Measurements from ENCODE around the gene PGM1. TPM values are rescaled to one million over a fixed set of nuclear protein-coding genes. Genes with fewer than 3 reads are reported as not detected.

Gene PGM1
- total and polyA plus RNA-seq, 2 of the 13 experiments (the other 11 are each of a cell fraction or from before 2014, with no cell fraction given) = 51.6 to 105 TPM

- no peak for TF ChIP-seq ZNF318 (CRISPR knock-in tag; IDR thresholded peaks at IDR 0.05)
- TF ChIP-seq LBX2 (CRISPR knock-in tag; IDR thresholded peaks at IDR 0.05; ENCODE audit: borderline replicate concordance) = no peak
- TF ChIP-seq TSC22D2 (CRISPR knock-in tag; IDR thresholded peaks at IDR 0.05; ENCODE audit: borderline replicate concordance) = no peak
- no peak for TF ChIP-seq ZNF207 (IDR thresholded peaks at IDR 0.05; ENCODE audit: borderline replicate concordance)
- no peak for TF ChIP-seq ZNF513 (CRISPR knock-in tag; conservative IDR thresholded peaks at IDR 0.05)
- no peak for TF ChIP-seq TIGD3 (CRISPR knock-in tag; IDR thresholded peaks at IDR 0.05; ENCODE audit: borderline replicate concordance)
- TF ChIP-seq, protein P1, sequence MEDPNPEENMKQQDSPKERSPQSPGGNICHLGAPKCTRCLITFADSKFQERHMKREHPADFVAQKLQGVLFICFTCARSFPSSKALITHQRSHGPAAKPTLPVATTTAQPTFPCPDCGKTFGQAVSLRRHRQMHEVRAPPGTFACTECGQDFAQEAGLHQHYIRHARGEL (CRISPR knock-in tag; IDR thresholded peaks at IDR 0.05) = no peak
- TF ChIP-seq SMC3 (IDR thresholded peaks at IDR 0.05; ENCODE audit: low read length) = 0 out of 2 replicates have a peak, but pooled peaks have one; percentile 1
- no peak for TF ChIP-seq CENPX (CRISPR knock-in tag; IDR thresholded peaks at IDR 0.05)
- TF ChIP-seq SNRNP70 (IDR thresholded peaks at IDR 0.05; ENCODE audit: low read depth, low read length) = no peak
- 0 out of 2 replicates have a peak, but pooled peaks have one; percentile 12 for TF ChIP-seq TARDBP (CRISPR knock-in tag; IDR thresholded peaks at IDR 0.05)
- TF ChIP-seq, protein P2, sequence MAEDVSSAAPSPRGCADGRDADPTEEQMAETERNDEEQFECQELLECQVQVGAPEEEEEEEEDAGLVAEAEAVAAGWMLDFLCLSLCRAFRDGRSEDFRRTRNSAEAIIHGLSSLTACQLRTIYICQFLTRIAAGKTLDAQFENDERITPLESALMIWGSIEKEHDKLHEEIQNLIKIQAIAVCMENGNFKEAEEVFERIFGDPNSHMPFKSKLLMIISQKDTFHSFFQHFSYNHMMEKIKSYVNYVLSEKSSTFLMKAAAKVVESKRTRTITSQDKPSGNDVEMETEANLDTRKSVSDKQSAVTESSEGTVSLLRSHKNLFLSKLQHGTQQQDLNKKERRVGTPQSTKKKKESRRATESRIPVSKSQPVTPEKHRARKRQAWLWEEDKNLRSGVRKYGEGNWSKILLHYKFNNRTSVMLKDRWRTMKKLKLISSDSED (CRISPR knock-in tag; IDR thresholded peaks at IDR 0.05) = no peak
- TF ChIP-seq SRSF4 (IDR thresholded peaks at IDR 0.05; ENCODE audit: low read depth, low read length, poor library complexity, severe bottlenecking) = no peak
- no peak for TF ChIP-seq ZSCAN9 (CRISPR knock-in tag; IDR thresholded peaks at IDR 0.05; ENCODE audit: borderline replicate concordance)
Measured at GRCh38 chr1:63640633-63641567, 47.7 kb downstream of the PGM1 start (continued).

Measured in HepG2 (cell line).